DND-41 (cell line): ENCODE results near the gene MRPL39.
"Not testable (repeated sequence)": the region's sequence is repeated elsewhere in the genome, so short reads cannot be mapped to it uniquely, and the experiment has no call there.

Experiments used
- ATAC-seq: fragments of 200-7000 bp; cut with Tn5 transposase; 3 replicates; pipeline ENCODE4 v1.9.1; 2021; ENCODE audit warnings: low read depth; ENCODE audit not compliant: insufficient read depth
- DNase-seq: peaks from one replicate; pipeline ENCODE4 v3.0.0-alpha.2; 2020
- H2AFZ ChIP-seq: 2 replicates; pipeline ENCODE4 v1.6.0; 2012; ENCODE audit warnings: low read depth, low read length
- H3K27ac ChIP-seq: 2 replicates; pipeline ENCODE4 v1.5.1; 2012; ENCODE audit warnings: low read length, inconsistent platforms
- H3K27me3 ChIP-seq: fragments of 200-600 bp; sonication (generic); 2 replicates; pipeline ENCODE4 v1.6.0; 2012; ENCODE audit warnings: low read length, mild to moderate bottlenecking, inconsistent platforms; ENCODE audit not compliant: insufficient read depth, poor library complexity
- H3K36me3 ChIP-seq: 2 replicates; pipeline ENCODE4 v1.5.1; 2012; ENCODE audit warnings: low read length, inconsistent platforms; ENCODE audit not compliant: insufficient read depth
- H3K4me1 ChIP-seq: 2 replicates; pipeline ENCODE4 v1.5.1; 2012; ENCODE audit warnings: mild to moderate bottlenecking, low read length; ENCODE audit not compliant: insufficient read depth
- H3K4me2 ChIP-seq: 2 replicates; pipeline ENCODE4 v1.6.0; 2012; ENCODE audit warnings: mild to moderate bottlenecking, moderate library complexity, low read length, inconsistent platforms; ENCODE audit not compliant: insufficient read depth
- H3K4me3 ChIP-seq, 2 experiments: fragments of 200-600 bp in 1 of 2; shearing (Covaris generic) in 1 of 2; 2 replicates each; pipeline ENCODE4 v1.5.1; 2012 to 2016; ENCODE audit warnings: inconsistent platforms in 2 of 2, low read length in 2 of 2, mild to moderate bottlenecking in 2 of 2, low read depth in 1 of 2, moderate library complexity in 1 of 2
- H3K79me2 ChIP-seq: 2 replicates; pipeline ENCODE4 v1.6.0; 2012; ENCODE audit warnings: low read length, inconsistent platforms; ENCODE audit not compliant: insufficient read depth
- H3K9ac ChIP-seq: 2 replicates; pipeline ENCODE4 v1.6.0; 2012; ENCODE audit warnings: low read depth, mild to moderate bottlenecking, inconsistent platforms, low read length, moderate library complexity
- H3K9me3 ChIP-seq: 2 replicates; pipeline ENCODE4 v1.5.1; 2012; ENCODE audit warnings: low read length, moderate library complexity, mild to moderate bottlenecking, inconsistent platforms; ENCODE audit not compliant: insufficient read depth, severe bottlenecking
- H4K20me1 ChIP-seq: 2 replicates; pipeline ENCODE4 v1.6.0; 2012; ENCODE audit warnings: low read length; ENCODE audit not compliant: insufficient read depth
- EZH2 ChIP-seq: IDR thresholded peaks from 3 replicates; pipeline ENCODE4 v1.6.1; 2012; ENCODE audit warnings: borderline replicate concordance, low read depth, mild to moderate bottlenecking, moderate library complexity, low read length, inconsistent platforms; ENCODE audit not compliant: severe bottlenecking
- TF ChIP-seq, protein P1 (sequence below): IDR thresholded peaks from 2 replicates; pipeline ENCODE4 v1.5.1; 2012; ENCODE audit warnings: borderline replicate concordance, low read length, moderate library complexity, mild to moderate bottlenecking; ENCODE audit not compliant: poor library complexity, severe bottlenecking; ENCODE audit errors: extremely low read depth

The MRPL39 gene

GRCh38 chr21:25632296-25632695 is 25.0 kb upstream of the MRPL39 start:
- H2AFZ ChIP-seq, result no peak overlapping the region
- TF ChIP-seq, protein P1, sequence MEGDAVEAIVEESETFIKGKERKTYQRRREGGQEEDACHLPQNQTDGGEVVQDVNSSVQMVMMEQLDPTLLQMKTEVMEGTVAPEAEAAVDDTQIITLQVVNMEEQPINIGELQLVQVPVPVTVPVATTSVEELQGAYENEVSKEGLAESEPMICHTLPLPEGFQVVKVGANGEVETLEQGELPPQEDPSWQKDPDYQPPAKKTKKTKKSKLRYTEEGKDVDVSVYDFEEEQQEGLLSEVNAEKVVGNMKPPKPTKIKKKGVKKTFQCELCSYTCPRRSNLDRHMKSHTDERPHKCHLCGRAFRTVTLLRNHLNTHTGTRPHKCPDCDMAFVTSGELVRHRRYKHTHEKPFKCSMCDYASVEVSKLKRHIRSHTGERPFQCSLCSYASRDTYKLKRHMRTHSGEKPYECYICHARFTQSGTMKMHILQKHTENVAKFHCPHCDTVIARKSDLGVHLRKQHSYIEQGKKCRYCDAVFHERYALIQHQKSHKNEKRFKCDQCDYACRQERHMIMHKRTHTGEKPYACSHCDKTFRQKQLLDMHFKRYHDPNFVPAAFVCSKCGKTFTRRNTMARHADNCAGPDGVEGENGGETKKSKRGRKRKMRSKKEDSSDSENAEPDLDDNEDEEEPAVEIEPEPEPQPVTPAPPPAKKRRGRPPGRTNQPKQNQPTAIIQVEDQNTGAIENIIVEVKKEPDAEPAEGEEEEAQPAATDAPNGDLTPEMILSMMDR, result no peak
- no peak for TF ChIP-seq EZH2
- no peak for DNase-seq
- no peak overlapping the region for H3K4me2 ChIP-seq
- no peaks in the 10 kb centered on the region for H4K20me1 ChIP-seq
- ATAC-seq, result no peak
- no peaks in the 10 kb centered on the region for H3K27me3 ChIP-seq
- no peak overlapping the region for H3K4me3 ChIP-seq
- H3K27ac ChIP-seq, result no peak overlapping the region
- H3K79me2 ChIP-seq, result no peaks in the 10 kb centered on the region
- no peaks in the 10 kb centered on the region for H3K4me1 ChIP-seq
- no peaks in the 10 kb centered on the region for H3K9me3 ChIP-seq
- no peaks in the 10 kb centered on the region for H3K36me3 ChIP-seq
- H3K9ac ChIP-seq, result no peak overlapping the region

GRCh38 chr21:25626757-25627156 is 19.5 kb upstream of the MRPL39 start:
- no peak overlapping the region for H3K4me2 ChIP-seq
- H3K79me2 ChIP-seq, result no peaks in the 10 kb centered on the region
- H3K9ac ChIP-seq, result no peak overlapping the region
- no peak overlapping the region for H3K4me3 ChIP-seq
- H3K27me3 ChIP-seq, result no peaks in the 10 kb centered on the region
- no peaks in the 10 kb centered on the region for H3K36me3 ChIP-seq
- no peak for TF ChIP-seq EZH2
- TF ChIP-seq, protein P1, result no peak
- H3K4me1 ChIP-seq, result no peaks in the 10 kb centered on the region
- ATAC-seq (no peak), DNase-seq (no peak)
- H3K27ac ChIP-seq, result no peak overlapping the region
- H4K20me1 ChIP-seq, result no peaks in the 10 kb centered on the region
- H3K9me3 ChIP-seq, result no peaks in the 10 kb centered on the region
- no peak overlapping the region for H2AFZ ChIP-seq

DNA sequence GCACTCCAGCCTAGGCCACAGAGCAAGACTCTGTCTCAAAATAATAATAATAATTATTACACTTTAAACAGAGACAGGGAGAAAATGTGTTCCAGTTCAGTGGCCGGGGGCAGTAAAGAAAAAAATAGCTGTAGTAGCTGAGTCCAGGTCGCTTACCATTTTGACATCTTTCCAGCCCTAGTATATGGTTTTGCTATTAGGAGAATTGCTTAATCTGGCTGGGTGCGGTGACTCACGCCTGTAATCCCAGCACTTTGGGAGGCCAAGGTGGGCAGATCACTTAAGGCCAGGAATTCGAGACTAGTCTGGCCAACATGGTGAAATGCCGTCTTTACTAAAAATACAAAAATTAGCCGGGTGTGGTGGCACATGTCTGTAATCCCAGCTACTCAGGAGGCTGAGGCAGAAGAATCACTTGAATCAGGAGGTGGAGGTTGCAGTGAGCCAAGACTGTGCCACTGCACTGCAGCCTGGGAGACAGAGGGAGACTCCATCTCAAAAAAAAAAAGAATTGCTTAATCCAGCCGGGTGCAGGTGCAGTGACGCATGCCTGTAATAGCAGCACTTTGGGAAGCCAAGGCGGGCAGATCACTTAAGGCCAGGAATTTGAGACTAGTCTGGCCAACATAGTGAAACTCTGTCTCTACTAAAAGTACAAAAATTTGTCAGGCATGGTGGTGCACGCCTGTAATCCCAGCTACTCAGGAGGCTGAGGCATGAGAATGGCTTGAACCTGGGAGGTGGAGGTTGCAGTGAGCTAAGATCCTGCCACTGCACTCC is 18.7 kb upstream of the MRPL39 start:
- H3K27ac ChIP-seq, H3K4me3 ChIP-seq, H3K4me1 ChIP-seq, H3K9me3 ChIP-seq, H4K20me1 ChIP-seq, H3K36me3 ChIP-seq, H3K79me2 ChIP-seq, H3K4me2 ChIP-seq, DNase-seq, H3K27me3 ChIP-seq, ATAC-seq, H3K9ac ChIP-seq, H2AFZ ChIP-seq: not testable (repeated sequence)

GRCh38 chr21:25625036-25625435 is 17.8 kb upstream of the MRPL39 start:
- TF ChIP-seq, protein P1, result no peak
- no peak for TF ChIP-seq EZH2
- Histone ChIP-seq H3K4me1 (no peaks in the 10 kb centered on the region), H3K9me3 (no peaks in the 10 kb centered on the region), H3K4me3 (no peak overlapping the region), H3K27ac (no peak overlapping the region), H3K9ac (no peak overlapping the region), H3K36me3 (no peaks in the 10 kb centered on the region), H2AFZ (no peak overlapping the region), H3K27me3 (no peaks in the 10 kb centered on the region), H3K79me2 (no peaks in the 10 kb centered on the region), H4K20me1 (no peaks in the 10 kb centered on the region), H3K4me2 (no peak overlapping the region)
- DNase-seq (no peak), ATAC-seq (no peak)
